SU-DHL-6 (cell line): Measurements from ENCODE around the gene PVALEF.
"Not testable (repeated sequence)": the region's sequence is repeated elsewhere in the genome, so short reads cannot be mapped to it uniquely, and the experiment has no call there.

Experiments
- H2AFZ ChIP-seq: fragments of 200-600 bp; sonication (generic); 2 replicates; pipeline ENCODE4 v1.6.1; 2014; ENCODE audit warnings: low read depth, mild to moderate bottlenecking, moderate library complexity, mixed read lengths, antibody characterized with exemption, low read length; ENCODE audit not compliant: severe bottlenecking
- H3F3A ChIP-seq: fragments of 200-600 bp; shearing (Covaris generic); 2 replicates; pipeline ENCODE4 v1.6.0; 2016; ENCODE audit warnings: antibody characterized with exemption, mild to moderate bottlenecking; ENCODE audit not compliant: insufficient read depth
- H3K27ac ChIP-seq: fragments of 200-600 bp; sonication (generic); 2 replicates; pipeline ENCODE4 v1.5.1; 2016; ENCODE audit warnings: low read depth, mild to moderate bottlenecking, low read length, moderate library complexity, mixed read lengths
- H3K27me3 ChIP-seq: fragments of 200-600 bp; sonication (generic), shearing (Covaris generic); 2 replicates; pipeline ENCODE4 v1.6.0; 2014; ENCODE audit warnings: mild to moderate bottlenecking, low read length
- H3K36me3 ChIP-seq: fragments of 200-600 bp; sonication (generic); 2 replicates; pipeline ENCODE4 v1.6.1; 2014; ENCODE audit warnings: mild to moderate bottlenecking, low read length, mixed read lengths
- H3K4me2 ChIP-seq: fragments of 300-600, 200-600 bp; shearing (Covaris generic), sonication (generic); 2 replicates; pipeline ENCODE4 v1.6.0; 2014; ENCODE audit warnings: low read length, low read depth, mild to moderate bottlenecking; ENCODE audit not compliant: poor library complexity, severe bottlenecking
- H3K4me3 ChIP-seq: fragments of 200-600 bp; sonication (generic); 2 replicates; pipeline ENCODE4 v1.5.1; 2014; ENCODE audit warnings: antibody characterized with exemption, low read length, mild to moderate bottlenecking, mixed read lengths; ENCODE audit not compliant: insufficient read depth, poor library complexity, severe bottlenecking
- H3K79me2 ChIP-seq: fragments of 200-600 bp; sonication (generic); 2 replicates; pipeline ENCODE4 v1.6.1; 2014; ENCODE audit warnings: mild to moderate bottlenecking, low read length, moderate library complexity; ENCODE audit not compliant: insufficient read depth
- H3K9ac ChIP-seq: fragments of 200-600 bp; sonication (generic); 2 replicates; pipeline ENCODE4 v1.7.0; 2014; ENCODE audit warnings: mild to moderate bottlenecking, low read length
- H3K9me2 ChIP-seq: fragments of 200-600 bp; sonication (generic); replicated peaks from 2 replicates; pipeline ENCODE4 v1.6.1; 2014; ENCODE audit warnings: low read length; ENCODE audit not compliant: insufficient read depth
- H3K9me3 ChIP-seq: fragments of 200-600 bp; sonication (generic); 2 replicates; pipeline ENCODE4 v1.6.1; 2014; ENCODE audit warnings: low read length, mixed read lengths; ENCODE audit not compliant: insufficient read depth
- H4K20me1 ChIP-seq: fragments of 200-600 bp; sonication (generic); 2 replicates; pipeline ENCODE4 v1.6.1; 2014; ENCODE audit warnings: low read depth, mild to moderate bottlenecking, antibody characterized with exemption, low read length, moderate library complexity, mixed read lengths
- EZH2phosphoT487 ChIP-seq: fragments of 200-600 bp; sonication (generic), shearing (Covaris generic); conservative IDR thresholded peaks from 2 replicates; pipeline ENCODE4 v1.6.1; 2018; ENCODE audit warnings: mild to moderate bottlenecking, antibody characterized with exemption, low read length, moderate library complexity, mixed read lengths
- TF ChIP-seq, protein P1 (sequence below): fragments of 200-600 bp; sonication (generic); IDR thresholded peaks from one replicate; pipeline ENCODE4 v1.5.1; 2017; ENCODE audit warnings: antibody characterized with exemption, mild to moderate bottlenecking, low read length, moderate library complexity; ENCODE audit not compliant: insufficient read depth, poor library complexity, severe bottlenecking

The PVALEF gene

GRCh38 chr17:81222620-81222905 is 57.3 kb downstream of the PVALEF start:
- no peaks in the 10 kb centered on the region for H3K36me3 ChIP-seq
- no peaks in the 10 kb centered on the region for H3K9me3 ChIP-seq
- H3K79me2 ChIP-seq: peaks cover 3% of the 10 kb centered on the region; the same call in 1 of the 2 replicates
- H3F3A ChIP-seq: 0 out of 2 replicates have a peak, but pooled peaks cover 3% of the 10 kb centered on the region
- H3K27me3 ChIP-seq: no peaks in the 10 kb centered on the region
- H3K9me2 ChIP-seq: no peaks in the 10 kb centered on the region
- H3K4me3 ChIP-seq: peak overlapping the region; percentile 81
- no peak overlapping the region for H3K27ac ChIP-seq
- peak overlapping the region; percentile 82 for H3K9ac ChIP-seq
- peak overlapping the region; percentile 93 for H2AFZ ChIP-seq
- H3K4me2 ChIP-seq: peak overlapping the region; percentile 65
- TF ChIP-seq EZH2phosphoT487: no peak
- TF ChIP-seq, protein P1, sequence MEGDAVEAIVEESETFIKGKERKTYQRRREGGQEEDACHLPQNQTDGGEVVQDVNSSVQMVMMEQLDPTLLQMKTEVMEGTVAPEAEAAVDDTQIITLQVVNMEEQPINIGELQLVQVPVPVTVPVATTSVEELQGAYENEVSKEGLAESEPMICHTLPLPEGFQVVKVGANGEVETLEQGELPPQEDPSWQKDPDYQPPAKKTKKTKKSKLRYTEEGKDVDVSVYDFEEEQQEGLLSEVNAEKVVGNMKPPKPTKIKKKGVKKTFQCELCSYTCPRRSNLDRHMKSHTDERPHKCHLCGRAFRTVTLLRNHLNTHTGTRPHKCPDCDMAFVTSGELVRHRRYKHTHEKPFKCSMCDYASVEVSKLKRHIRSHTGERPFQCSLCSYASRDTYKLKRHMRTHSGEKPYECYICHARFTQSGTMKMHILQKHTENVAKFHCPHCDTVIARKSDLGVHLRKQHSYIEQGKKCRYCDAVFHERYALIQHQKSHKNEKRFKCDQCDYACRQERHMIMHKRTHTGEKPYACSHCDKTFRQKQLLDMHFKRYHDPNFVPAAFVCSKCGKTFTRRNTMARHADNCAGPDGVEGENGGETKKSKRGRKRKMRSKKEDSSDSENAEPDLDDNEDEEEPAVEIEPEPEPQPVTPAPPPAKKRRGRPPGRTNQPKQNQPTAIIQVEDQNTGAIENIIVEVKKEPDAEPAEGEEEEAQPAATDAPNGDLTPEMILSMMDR: no peak
- H4K20me1 ChIP-seq: no peaks in the 10 kb centered on the region

- TF ChIP-seq, protein P1: no peak
- TF ChIP-seq EZH2phosphoT487: no peak
- Histone ChIP-seq H3K9me2 (no peaks in the 10 kb centered on the region), H3K36me3 (no peaks in the 10 kb centered on the region), H3K4me2 (peak within 1 kb of the TSS; percentile 65), H3K9ac (peak within 1 kb of the TSS; percentile 82), H3K4me3 (peak within 1 kb of the TSS; percentile 81), H3K27ac (no peak within 1 kb of the TSS), H3F3A (0 out of 2 replicates have a peak, but pooled peaks cover 3% of the 10 kb centered on the region), H3K79me2 (peaks cover 3% of the 10 kb centered on the region; the same call in 1 of the 2 replicates), H3K27me3 (no peaks in the 10 kb centered on the region), H3K9me3 (no peaks in the 10 kb centered on the region), H4K20me1 (no peaks in the 10 kb centered on the region), H2AFZ (peak within 1 kb of the TSS; percentile 98)
Measured at GRCh38 chr17:81222906-81223761, 57.8 kb downstream of the PVALEF start, which contains the start of gene CEP131. TSS of gene CEP131 (minus strand) at chr17:81222965. CDS start at chr17:81220056, 2,909 bp downstream.

- H3K27me3 ChIP-seq: no peaks in the 10 kb centered on the region
- H4K20me1 ChIP-seq: no peaks in the 10 kb centered on the region
- TF ChIP-seq, protein P1: no peak
- TF ChIP-seq EZH2phosphoT487: no peak
- H3K4me2 ChIP-seq: peak overlapping the region; percentile 48
- H3F3A ChIP-seq: 0 out of 2 replicates have a peak, but pooled peaks cover 3% of the 10 kb centered on the region
- peak overlapping the region; percentile 35; the same call in 1 of the 2 replicates for H3K9ac ChIP-seq
- peaks cover 3% of the 10 kb centered on the region; the same call in 1 of the 2 replicates for H3K79me2 ChIP-seq
- no peak overlapping the region for H3K27ac ChIP-seq
- H3K9me2 ChIP-seq: no peaks in the 10 kb centered on the region
- H2AFZ ChIP-seq: peak overlapping the region; percentile 98
- H3K9me3 ChIP-seq: no peaks in the 10 kb centered on the region
- H3K36me3 ChIP-seq: no peaks in the 10 kb centered on the region
- H3K4me3 ChIP-seq: peak overlapping the region; percentile 1
Measured at GRCh38 chr17:81223762-81224130, 58.4 kb downstream of the PVALEF start.

DNA sequence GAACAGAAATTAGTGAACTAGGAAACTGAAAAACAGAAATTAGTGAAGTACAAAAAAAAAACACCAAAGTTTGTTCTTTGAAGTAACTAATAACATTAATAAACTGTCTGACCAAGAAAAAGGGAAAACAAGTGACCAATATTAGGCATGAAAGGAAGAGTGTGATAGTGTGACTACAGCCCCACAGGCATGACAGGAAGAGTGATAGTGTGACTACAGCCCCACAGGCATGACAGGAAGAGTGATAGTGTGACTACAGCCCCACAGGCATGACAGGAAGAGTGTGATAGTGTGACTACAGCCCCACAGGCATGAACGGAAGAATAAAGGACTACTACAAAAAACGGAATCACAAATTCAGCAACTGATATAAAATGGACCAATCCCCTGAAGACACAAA is 62.3 kb downstream of the PVALEF start:
- H3K4me2 ChIP-seq, H4K20me1 ChIP-seq, H3K4me3 ChIP-seq, H3K36me3 ChIP-seq, H3K9me2 ChIP-seq, H3K9ac ChIP-seq, H3K79me2 ChIP-seq, H2AFZ ChIP-seq, H3K9me3 ChIP-seq, H3F3A ChIP-seq, H3K27ac ChIP-seq, H3K27me3 ChIP-seq: not testable (repeated sequence)
